CD4-positive, alpha-beta memory T cell (primary cell): Measurements from ENCODE around the gene TAS2R5. TPM values are rescaled to one million over a fixed set of nuclear protein-coding genes. Genes with fewer than 3 reads are reported as not detected.
A peak's percentile ranks its signal among the peaks of the same experiment; 100 is the strongest.
"Not testable (repeated sequence)": the region's sequence is repeated elsewhere in the genome, so short reads cannot be mapped to it uniquely, and the experiment has no call there.

Source experiments
- CTCF ChIA-PET: fragments of 350-600 bp; sonication (Branson Sonifier 250); formaldehyde crosslinking; loops from one replicate; lab custom pipeline; 2021; ENCODE audit warnings: inconsistent platforms; ENCODE audit not compliant: partially characterized antibody; lab: Charles Lee
- POLR2A ChIA-PET: fragments of 350-600 bp; sonication (Branson Sonifier 250); formaldehyde crosslinking; loops from one replicate; lab custom pipeline; 2021; ENCODE audit not compliant: partially characterized antibody; lab: Charles Lee
- DNase-seq, 5 donors: peaks; one replicate each; pipeline versions ENCODE4 v3.0.0 to v3.0.0-alpha.2; 2020 to 2022; ENCODE audit warnings: mixed read lengths in 1 of 5
- H3K27ac ChIP-seq: one replicate; pipeline ENCODE4 v1.7.0; 2013; ENCODE audit warnings: low read depth, low read length
- H3K27me3 ChIP-seq: 2 replicates; pipeline ENCODE4 v1.7.0; 2013; ENCODE audit warnings: mild to moderate bottlenecking, low read length, moderate library complexity; ENCODE audit not compliant: insufficient read depth
- H3K36me3 ChIP-seq: 2 replicates; pipeline ENCODE4 v1.7.0; 2013; ENCODE audit warnings: mild to moderate bottlenecking, low read length, moderate library complexity; ENCODE audit not compliant: insufficient read depth
- H3K4me1 ChIP-seq: 2 replicates; pipeline ENCODE4 v1.7.0; 2013; ENCODE audit warnings: mild to moderate bottlenecking, low read length, moderate library complexity; ENCODE audit not compliant: insufficient read depth
- H3K4me3 ChIP-seq, 2 donors: one replicate each; pipeline ENCODE4 v1.7.0; 2013; ENCODE audit warnings: low read length in 2 of 2, mild to moderate bottlenecking in 1 of 2
- H3K9me3 ChIP-seq, 2 donors: one replicate each; pipeline ENCODE4 v1.7.0; 2013; ENCODE audit warnings: low read length in 2 of 2, control low read depth in 1 of 2; ENCODE audit not compliant: control insufficient read depth in 1 of 2
- H3K27ac Mint-ChIP-seq, 7 donors: one replicate each; pipeline ENCODE4 v1.8.0; 2020 to 2021; ENCODE audit warnings: mixed read lengths in 7 of 7, mild to moderate bottlenecking in 6 of 7, inconsistent platforms in 3 of 7, moderate library complexity in 3 of 7
- H3K27me3 Mint-ChIP-seq, 2 donors: one replicate each; pipeline ENCODE4 v1.8.0; 2020 to 2021; ENCODE audit warnings: mixed read lengths in 2 of 2
- H3K36me3 Mint-ChIP-seq, 2 donors: one replicate each; pipeline ENCODE4 v1.8.0; 2020 to 2021; ENCODE audit warnings: mixed read lengths in 2 of 2, inconsistent platforms in 1 of 2, mild to moderate bottlenecking in 1 of 2
- H3K4me1 Mint-ChIP-seq, 4 donors: one replicate each; pipeline ENCODE4 v1.8.0; 2020 to 2021; ENCODE audit warnings: mixed read lengths in 4 of 4, mild to moderate bottlenecking in 1 of 4
- H3K4me3 Mint-ChIP-seq, 8 donors: one replicate each; pipeline ENCODE4 v1.8.0; 2020 to 2021; ENCODE audit warnings: mixed read lengths in 8 of 8, mild to moderate bottlenecking in 7 of 8, moderate library complexity in 6 of 8, inconsistent platforms in 3 of 8
- H3K9me3 Mint-ChIP-seq, 8 donors: one replicate each; pipeline ENCODE4 v1.8.0; 2020 to 2021; ENCODE audit warnings: mixed read lengths in 8 of 8, mild to moderate bottlenecking in 5 of 8, inconsistent platforms in 3 of 8, moderate library complexity in 1 of 8
- intact Hi-C: fragments of 100-400 bp; cut with micrococcal nuclease; formaldehyde crosslinking; loops from one replicate; pipeline ENCODE4 v1.15.1; 2023
- polyA plus RNA-seq, 2 donors: library from polyadenylated mRNA; unstranded; fragments of 300-500 nt; fragmentation: Illumina TruSeq; gene quantifications; one replicate each; pipeline ENCODE4 v1.2.3, GENCODE V29; 2021
- total RNA-seq, 2 experiments: library from RNA; stranded (reverse); gene quantifications; one replicate each; pipeline ENCODE4 v1.2.3, GENCODE V29; 2021

The TAS2R5 gene, protein sequence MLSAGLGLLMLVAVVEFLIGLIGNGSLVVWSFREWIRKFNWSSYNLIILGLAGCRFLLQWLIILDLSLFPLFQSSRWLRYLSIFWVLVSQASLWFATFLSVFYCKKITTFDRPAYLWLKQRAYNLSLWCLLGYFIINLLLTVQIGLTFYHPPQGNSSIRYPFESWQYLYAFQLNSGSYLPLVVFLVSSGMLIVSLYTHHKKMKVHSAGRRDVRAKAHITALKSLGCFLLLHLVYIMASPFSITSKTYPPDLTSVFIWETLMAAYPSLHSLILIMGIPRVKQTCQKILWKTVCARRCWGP
- total RNA-seq = 1 to 10 TPM; 4.9 to 5.1 TPM
- polyA plus RNA-seq = under 1 TPM; 0.33 to 0.52 TPM

DNA sequence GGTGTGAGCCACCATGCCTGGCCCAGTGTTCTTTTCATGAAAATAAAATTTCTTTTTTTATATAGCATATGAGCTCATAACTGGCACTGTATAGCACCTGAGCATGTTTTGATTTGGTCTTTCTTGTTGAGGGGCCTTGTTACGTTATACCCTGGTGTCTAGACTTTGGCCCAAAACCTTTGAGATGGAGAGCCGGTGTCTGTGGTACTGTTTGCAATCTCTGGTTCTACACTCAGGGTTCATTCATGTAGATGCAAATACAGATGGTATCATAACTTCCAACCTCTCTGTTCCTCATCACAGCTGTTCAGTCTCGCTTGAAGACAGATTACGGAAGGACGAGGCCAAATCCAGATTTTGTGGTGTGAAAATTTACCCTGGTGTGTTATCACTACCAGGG lies at the start of gene TAS2R5:
TAS2R5 (plus strand) TSS at position 301 of the 400 bp plus-strand sequence. CDS start 145 bp downstream, outside the sequence.
- no peak within 1 kb of the TSS for H3K4me3 Mint-ChIP-seq
- ChIA-PET CTCF (interaction anchor here (0.7 kb wide), 1 partner anchor 28 kb away, joined by 3 read pairs; no protein-coding TSS in a partner anchor), POLR2A (no interaction called here)
- Histone ChIP-seq H3K27ac (no peak within 1 kb of the TSS), H3K27me3 (no peaks in the 10 kb centered on the region), H3K36me3 (no peaks in the 10 kb centered on the region), H3K4me1 (no peaks in the 10 kb centered on the region), H3K9me3 (no peaks in the 10 kb centered on the region), H3K4me3 (no peak within 1 kb of the TSS)
- no peak for DNase-seq
- no peaks in the 10 kb centered on the region for H3K9me3 Mint-ChIP-seq
- H3K27me3 Mint-ChIP-seq = no peaks in the 10 kb centered on the region
- intact Hi-C loops = no loop called here
- no peak within 1 kb of the TSS for H3K27ac Mint-ChIP-seq
- H3K4me1 Mint-ChIP-seq = peaks cover 0 to 3% (median 1%) of the 10 kb centered on the region in 4 donors
- peaks cover 34 to 37% of the 10 kb centered on the region in 2 donors for H3K36me3 Mint-ChIP-seq

DNA sequence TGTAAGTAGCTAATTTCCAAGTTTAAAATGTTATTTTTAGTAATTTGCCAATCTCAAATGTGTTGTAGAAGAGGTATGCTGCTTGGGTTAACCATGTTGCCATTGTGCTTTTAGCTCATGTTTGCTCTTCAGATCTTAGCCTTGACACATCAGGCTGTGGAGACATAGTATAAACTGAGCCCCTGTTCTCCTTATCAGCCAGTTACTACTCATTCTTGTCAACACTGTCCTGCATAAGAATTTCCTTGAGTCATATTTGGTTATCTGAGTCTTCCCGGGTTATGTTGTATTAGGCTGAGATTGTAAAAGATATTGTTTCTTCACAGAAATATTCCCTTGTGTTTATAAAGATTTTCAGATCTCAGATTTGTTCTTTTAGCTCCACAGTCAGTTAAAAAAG lies 47.8 kb upstream of the TAS2R5 start:
- H3K36me3 Mint-ChIP-seq = peaks cover 48 to 72% of the 10 kb centered on the region in 2 donors

DNA sequence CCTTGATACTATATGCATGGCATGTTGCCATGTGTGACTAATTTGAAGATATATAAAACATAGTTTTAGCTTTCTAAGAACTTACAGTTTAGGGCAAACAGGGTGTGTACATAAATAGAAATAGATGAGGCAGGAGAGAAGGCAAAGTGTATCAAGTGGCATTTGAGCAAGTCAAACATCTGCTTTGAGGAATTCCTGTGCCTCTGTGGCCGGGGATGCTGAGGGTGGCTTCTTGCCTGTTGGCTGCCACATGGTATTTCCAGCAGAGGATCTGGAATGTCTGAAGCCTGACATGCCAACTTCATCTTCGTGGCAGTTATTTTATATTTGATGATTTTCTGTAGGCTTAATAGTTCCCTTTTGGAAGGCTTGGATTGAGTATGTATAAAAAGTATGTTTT lies 45.9 kb upstream of the TAS2R5 start:
- Mint-ChIP-seq H3K4me3 (no peak overlapping the region), H3K36me3 (peaks cover 54 to 71% of the 10 kb centered on the region in 2 donors), H3K4me1 (peaks cover 19 to 41% (median 21%) of the 10 kb centered on the region in 4 donors), H3K27me3 (no peaks in the 10 kb centered on the region), H3K27ac (peak overlapping the region in 1 of 7 donors; percentile 13), H3K9me3 (no peaks in the 10 kb centered on the region)
- H3K9me3 ChIP-seq = no peaks in the 10 kb centered on the region
- no peak overlapping the region for H3K4me3 ChIP-seq
- peaks cover 21% of the 10 kb centered on the region for H3K4me1 ChIP-seq
- no peak overlapping the region for H3K27ac ChIP-seq
- ChIA-PET CTCF (interaction anchor here (1.4 kb wide), 1 partner anchor 10 kb away, joined by 4 read pairs; no protein-coding TSS in a partner anchor), POLR2A (no interaction called here)
- intact Hi-C loops = no loop called here
- peaks cover 72% of the 10 kb centered on the region for H3K36me3 ChIP-seq
- no peak for DNase-seq
- no peaks in the 10 kb centered on the region for H3K27me3 ChIP-seq

More for the DNA sequence above, 47.8 kb upstream of the TAS2R5 start:
- peaks cover 30% of the 10 kb centered on the region for H3K4me1 ChIP-seq
- Mint-ChIP-seq H3K27ac (peak overlapping the region in 2 of 7 donors; percentile 20 to 47), H3K4me1 (peaks cover 27 to 59% (median 36%) of the 10 kb centered on the region in 4 donors), H3K9me3 (no peaks in the 10 kb centered on the region), H3K4me3 (no peak overlapping the region), H3K27me3 (no peaks in the 10 kb centered on the region)
- intact Hi-C loops = no loop called here
- POLR2A ChIA-PET = no interaction called here
- no peaks in the 10 kb centered on the region for H3K9me3 ChIP-seq
- DNase-seq = no peak
- CTCF ChIA-PET = no interaction called here
- H3K36me3 ChIP-seq = peaks cover 63% of the 10 kb centered on the region
- H3K27ac ChIP-seq = no peak overlapping the region
- H3K4me3 ChIP-seq = no peak overlapping the region
- no peaks in the 10 kb centered on the region for H3K27me3 ChIP-seq

DNA sequence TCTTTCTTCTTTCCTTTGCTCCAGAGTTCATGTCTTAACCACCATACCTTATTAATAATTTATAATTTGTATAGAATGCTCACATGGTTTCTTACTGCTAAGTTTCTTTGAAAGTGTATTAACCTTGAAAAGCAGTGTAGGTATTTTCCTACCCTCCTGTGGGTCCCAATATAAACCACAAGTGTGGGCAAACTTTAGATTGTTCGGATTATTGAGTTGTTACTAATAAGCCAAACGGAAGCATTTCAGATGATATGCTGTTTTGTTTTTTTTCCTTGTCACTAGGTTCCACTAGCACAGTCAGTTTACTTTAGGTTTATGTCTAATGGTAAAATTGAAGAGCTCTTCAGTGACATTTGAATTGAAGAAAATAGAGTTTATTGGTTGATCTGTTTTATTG lies 41.6 kb upstream of the TAS2R5 start:
- Histone ChIP-seq H3K36me3 (peaks cover 75% of the 10 kb centered on the region), H3K27me3 (no peaks in the 10 kb centered on the region), H3K9me3 (peaks cover 0 to 10% of the 10 kb centered on the region in 2 donors), H3K27ac (no peak overlapping the region), H3K4me1 (no peaks in the 10 kb centered on the region), H3K4me3 (no peak overlapping the region)
- DNase-seq = no peak
- peaks cover 0 to 35% (median 25%) of the 10 kb centered on the region in 8 donors for H3K9me3 Mint-ChIP-seq
- no peaks in the 10 kb centered on the region for H3K27me3 Mint-ChIP-seq
- peaks cover 0 to 5% (median 3%) of the 10 kb centered on the region in 4 donors for H3K4me1 Mint-ChIP-seq
- CTCF ChIA-PET = interaction anchor here (1.8 kb wide), 1 partner anchor 10 kb away, joined by 5 read pairs; the partner anchor contains the start of gene SSBP1
- peaks cover 68 to 76% of the 10 kb centered on the region in 2 donors for H3K36me3 Mint-ChIP-seq
- H3K4me3 Mint-ChIP-seq = no peak overlapping the region
- POLR2A ChIA-PET = no interaction called here
- intact Hi-C loops = no loop called here
- H3K27ac Mint-ChIP-seq = no peak overlapping the region

DNA sequence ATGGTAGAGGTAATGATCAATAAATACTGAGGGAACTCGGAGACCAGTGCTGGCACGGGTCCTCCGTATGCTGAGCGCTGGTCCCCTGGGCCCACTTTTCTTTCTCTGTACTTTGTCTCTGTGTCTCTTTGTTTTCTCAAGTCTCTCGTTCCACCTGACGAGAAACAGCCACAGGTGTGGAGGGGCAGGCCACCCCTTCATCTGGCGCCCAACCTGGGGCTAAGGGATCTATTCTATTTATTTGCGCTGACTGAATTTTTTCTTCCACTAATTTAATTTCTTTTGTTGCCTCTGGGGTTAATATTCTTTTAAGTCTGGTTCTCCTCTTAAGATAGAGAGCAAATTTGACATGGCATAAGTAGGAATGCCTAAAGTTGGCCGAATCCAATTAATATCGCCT lies 38.1 kb upstream of the TAS2R5 start:
- intact Hi-C loops = not testable (repeated sequence)
- peak overlapping the region in 1 of 7 donors; percentile 48 for H3K27ac Mint-ChIP-seq

DNA sequence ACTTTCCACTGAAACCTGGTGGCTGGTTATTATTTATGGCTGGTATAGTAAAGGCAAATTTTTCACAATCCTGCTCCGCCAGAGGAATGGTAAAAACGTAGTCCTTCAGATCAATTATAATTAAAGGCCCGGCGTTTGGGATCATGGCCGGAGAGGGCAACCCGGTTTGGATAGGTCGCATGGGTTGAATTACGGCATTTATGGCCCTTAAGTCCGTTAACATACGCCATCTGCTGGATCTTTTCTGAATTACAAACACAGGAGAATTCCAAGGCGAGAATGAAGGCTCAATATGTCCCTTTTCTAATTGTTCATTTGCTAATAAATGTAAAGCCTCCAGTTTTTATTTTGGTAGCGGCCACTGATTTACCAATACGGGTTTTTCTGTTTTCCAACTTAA lies 37.4 kb upstream of the TAS2R5 start:
- Mint-ChIP-seq H3K4me3 (no peak overlapping the region), H3K36me3 (peaks cover 90 to 91% of the 10 kb centered on the region in 2 donors), H3K27ac (no peak overlapping the region), H3K4me1 (peaks cover 0 to 14% (median 3%) of the 10 kb centered on the region in 4 donors), H3K27me3 (no peaks in the 10 kb centered on the region), H3K9me3 (peaks cover 0 to 37% (median 25%) of the 10 kb centered on the region in 8 donors)
- H3K4me1 ChIP-seq = no peaks in the 10 kb centered on the region
- H3K27me3 ChIP-seq = no peaks in the 10 kb centered on the region
- H3K9me3 ChIP-seq = peaks cover 0 to 10% of the 10 kb centered on the region in 2 donors
- H3K36me3 ChIP-seq = peaks cover 72% of the 10 kb centered on the region
- no peak for DNase-seq
- CTCF ChIA-PET = no interaction called here
- no peak overlapping the region for H3K4me3 ChIP-seq
- intact Hi-C loops = no loop called here
- no peak overlapping the region for H3K27ac ChIP-seq
- POLR2A ChIA-PET = no interaction called here

More for the DNA sequence above, 38.1 kb upstream of the TAS2R5 start:
- peaks cover 83 to 84% of the 10 kb centered on the region in 2 donors for H3K36me3 Mint-ChIP-seq
- H3K4me3 ChIP-seq, POLR2A ChIA-PET, H3K27me3 Mint-ChIP-seq, H3K4me3 Mint-ChIP-seq, CTCF ChIA-PET, H3K27me3 ChIP-seq, H3K27ac ChIP-seq, H3K4me1 ChIP-seq, DNase-seq: not testable (repeated sequence)
- peaks cover 0 to 37% (median 25%) of the 10 kb centered on the region in 8 donors for H3K9me3 Mint-ChIP-seq
- H3K4me1 Mint-ChIP-seq = peaks cover 0 to 14% (median 3%) of the 10 kb centered on the region in 4 donors
- Histone ChIP-seq H3K9me3 (peaks cover 0 to 10% of the 10 kb centered on the region in 2 donors), H3K36me3 (peaks cover 66% of the 10 kb centered on the region)

DNA sequence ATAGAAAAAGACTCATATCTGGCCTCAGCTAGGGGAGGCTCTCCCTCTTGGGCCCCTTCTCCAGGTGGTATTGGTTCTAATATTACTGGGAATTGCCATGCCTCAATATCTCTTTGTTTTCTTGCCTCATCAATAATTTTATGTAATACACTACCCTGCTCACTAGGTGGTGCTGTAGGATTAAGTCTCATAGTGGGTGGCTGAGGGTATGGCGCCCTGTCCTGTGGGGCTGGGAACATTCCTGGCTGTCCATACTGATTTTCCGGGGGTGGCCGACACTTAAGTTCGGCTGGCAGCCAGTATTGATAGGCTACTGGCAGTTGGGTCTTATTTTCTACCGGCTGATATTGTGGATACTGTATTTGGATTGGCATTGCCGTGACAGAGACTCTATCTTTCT lies 35.1 kb upstream of the TAS2R5 start:
- Histone ChIP-seq H3K4me3 (no peak overlapping the region), H3K27me3 (no peaks in the 10 kb centered on the region), H3K36me3 (peaks cover 68% of the 10 kb centered on the region), H3K4me1 (no peaks in the 10 kb centered on the region), H3K27ac (no peak overlapping the region), H3K9me3 (peaks cover 0 to 8% of the 10 kb centered on the region in 2 donors)
- CTCF ChIA-PET = interaction anchor here (1.3 kb wide), 1 partner anchor 10 kb away, joined by 4 read pairs; no protein-coding TSS in a partner anchor
- Mint-ChIP-seq H3K9me3 (peaks cover 0 to 36% (median 24%) of the 10 kb centered on the region in 8 donors), H3K4me1 (peaks cover 0 to 14% (median 3%) of the 10 kb centered on the region in 4 donors), H3K27ac (no peak overlapping the region), H3K36me3 (peaks cover 91 to 93% of the 10 kb centered on the region in 2 donors), H3K4me3 (no peak overlapping the region), H3K27me3 (no peaks in the 10 kb centered on the region)
- POLR2A ChIA-PET = interaction anchor here (1.0 kb wide), 1 partner anchor 17 kb away, joined by 5 read pairs; the partner anchor contains the start of gene SSBP1
- peak in 3 of 5 donors; percentile 9 to 20 (median 11) for DNase-seq
- intact Hi-C loops = no loop called here
